Ovary (tissue), 3 donors: ENCODE data around the gene TENT4A.

Experiments
- CTCF ChIP-seq, 3 donors: fragments of 450-650 bp in 2 of 3; fragments of 200-600 bp in 1 of 3; IDR thresholded peaks; one replicate each; pipeline versions ENCODE4 v1.5.1 to v1.8.0; 2016 to 2022; ENCODE audit warnings: antibody characterized with exemption in 3 of 3, mild to moderate bottlenecking in 1 of 3
- POLR2A ChIP-seq: fragments of 450-650 bp; IDR thresholded peaks from one replicate; pipeline ENCODE4 v1.6.1; 2017; ENCODE audit warnings: antibody characterized with exemption, mild to moderate bottlenecking, moderate library complexity
- donor health status: DM: no; HTN: no; CAD: no.

GRCh38 chr5:6716629-6717149, 3.5 kb downstream of the TENT4A start:
- TF ChIP-seq CTCF (IDR thresholded peaks at IDR 0.05) (no peak), POLR2A (no peak)
